ENCODE measurements around the gene CCDC178. TPM values are rescaled to one million over a fixed set of nuclear protein-coding genes. Genes with fewer than 3 reads are reported as not detected.
A peak's percentile ranks its signal among the peaks of the same experiment; 100 is the strongest.

CCDC178 gene
- total and polyA plus RNA-seq, 2 experiments from 2014 or later, result 1.3 TPM; not detected in 1

- DNase-seq (ENCODE audit: low spot score), result no peak
- Histone ChIP-seq H3K27ac (no peak overlapping the region), H3K9me2 (replicated peaks; ENCODE audit: insufficient read depth) (no peaks in the 10 kb centered on the region), H4K20me1 (ENCODE audit: insufficient read depth, poor library complexity, severe bottlenecking) (no peaks in the 10 kb centered on the region), H3K4me3 (no peak overlapping the region), H3K9me3 (ENCODE audit: low read depth) (no peaks in the 10 kb centered on the region), H2AFZ (no peak overlapping the region), H3K79me2 (no peaks in the 10 kb centered on the region), H3K36me3 (replicated peaks; ENCODE audit: insufficient read depth, low read depth) (no peaks in the 10 kb centered on the region), H3K4me1 (ENCODE audit: insufficient read depth) (no peaks in the 10 kb centered on the region), H3K4me2 (no peak overlapping the region), H3K27me3 (peaks cover 9% of the 10 kb centered on the region)
- WGBS (ENCODE audit: low lambda C conversion rate, missing lambda C conversion rate), result 74% methylated on average over 1 of the region's 1 CpG
- TF ChIP-seq CTCF (IDR thresholded peaks at IDR 0.05; ENCODE audit: poor library complexity) (no peak), EZH2 (IDR thresholded peaks at IDR 0.05; ENCODE audit: borderline replicate concordance) (no peak), EZH2phosphoT487 (IDR thresholded peaks at IDR 0.05; ENCODE audit: low read depth, severe bottlenecking, unreplicated experiment) (no peak)
These were observed 234.7 kb downstream of the CCDC178 start for GRCh38 chr18:33205777-33206176.

GRCh38 chr18:33201509-33201926, 239.0 kb downstream of the CCDC178 start:
- H3K27me3 ChIP-seq, result no peaks in the 10 kb centered on the region
- 15% methylated on average over 8 of the region's 8 CpGs for WGBS (ENCODE audit: low lambda C conversion rate, missing lambda C conversion rate)
- H2AFZ ChIP-seq, result peak overlapping the region; percentile 2
- no peaks in the 10 kb centered on the region for H3K79me2 ChIP-seq
- H3K27ac ChIP-seq, result no peak overlapping the region
- TF ChIP-seq CTCF (IDR thresholded peaks at IDR 0.05; ENCODE audit: poor library complexity) (peak; percentile 73), EZH2phosphoT487 (IDR thresholded peaks at IDR 0.05; ENCODE audit: low read depth, severe bottlenecking, unreplicated experiment) (no peak)
- H3K4me1 ChIP-seq (ENCODE audit: insufficient read depth), result no peaks in the 10 kb centered on the region
- peak overlapping the region; percentile 58 for H3K4me2 ChIP-seq
- no peaks in the 10 kb centered on the region for H3K9me2 ChIP-seq (replicated peaks; ENCODE audit: insufficient read depth)
- H3K4me3 ChIP-seq, result no peak overlapping the region
- peak; percentile 69 for DNase-seq (ENCODE audit: low spot score)
- no peaks in the 10 kb centered on the region for H3K36me3 ChIP-seq (replicated peaks; ENCODE audit: insufficient read depth, low read depth)
- H3K9me3 ChIP-seq (ENCODE audit: low read depth), result no peaks in the 10 kb centered on the region
- H4K20me1 ChIP-seq (ENCODE audit: insufficient read depth, poor library complexity, severe bottlenecking), result no peaks in the 10 kb centered on the region

GRCh38 chr18:33195795-33196194, 244.7 kb downstream of the CCDC178 start:
- 26% methylated on average over 2 of the region's 2 CpGs for WGBS (ENCODE audit: low lambda C conversion rate, missing lambda C conversion rate)
- TF ChIP-seq EZH2 (IDR thresholded peaks at IDR 0.05; ENCODE audit: borderline replicate concordance), result no peak

GRCh38 chr18:33194793-33195192, 245.7 kb downstream of the CCDC178 start:
- Histone ChIP-seq H3K9me3 (ENCODE audit: low read depth) (no peaks in the 10 kb centered on the region), H4K20me1 (ENCODE audit: insufficient read depth, poor library complexity, severe bottlenecking) (no peaks in the 10 kb centered on the region), H3K4me2 (no peak overlapping the region), H3K36me3 (replicated peaks; ENCODE audit: insufficient read depth, low read depth) (no peaks in the 10 kb centered on the region), H3K9me2 (replicated peaks; ENCODE audit: insufficient read depth) (no peaks in the 10 kb centered on the region), H3K27ac (no peak overlapping the region), H2AFZ (no peak overlapping the region), H3K27me3 (no peaks in the 10 kb centered on the region), H3K4me1 (ENCODE audit: insufficient read depth) (no peaks in the 10 kb centered on the region), H3K79me2 (no peaks in the 10 kb centered on the region), H3K4me3 (no peak overlapping the region)
- DNase-seq (ENCODE audit: low spot score), result no peak
- TF ChIP-seq EZH2phosphoT487 (IDR thresholded peaks at IDR 0.05; ENCODE audit: low read depth, severe bottlenecking, unreplicated experiment) (no peak), EZH2 (IDR thresholded peaks at IDR 0.05; ENCODE audit: borderline replicate concordance) (no peak), CTCF (IDR thresholded peaks at IDR 0.05; ENCODE audit: poor library complexity) (no peak)

More at GRCh38 chr18:33195795-33196194, 244.7 kb downstream of the CCDC178 start:
- Histone ChIP-seq H3K4me3 (no peak overlapping the region), H3K4me1 (ENCODE audit: insufficient read depth) (no peaks in the 10 kb centered on the region), H2AFZ (no peak overlapping the region), H3K27ac (no peak overlapping the region), H3K9me2 (replicated peaks; ENCODE audit: insufficient read depth) (no peaks in the 10 kb centered on the region), H3K27me3 (no peaks in the 10 kb centered on the region), H3K4me2 (no peak overlapping the region), H3K36me3 (replicated peaks; ENCODE audit: insufficient read depth, low read depth) (no peaks in the 10 kb centered on the region), H3K79me2 (no peaks in the 10 kb centered on the region), H3K9me3 (ENCODE audit: low read depth) (no peaks in the 10 kb centered on the region), H4K20me1 (ENCODE audit: insufficient read depth, poor library complexity, severe bottlenecking) (no peaks in the 10 kb centered on the region)
- DNase-seq (ENCODE audit: low spot score), result no peak
